CD4-positive, alpha-beta T cell treated with Interleukin-4 for 4 hours (primary cell): ENCODE data around the gene COLEC11.

Source experiments
- DNase-seq: peaks from one replicate; pipeline ENCODE4 v3.0.0-alpha.2; 2020

COLEC11 gene

GRCh38 chr2:3585261-3586109, 9.4 kb upstream of the COLEC11 start:
- DNase-seq: no peak

DNA sequence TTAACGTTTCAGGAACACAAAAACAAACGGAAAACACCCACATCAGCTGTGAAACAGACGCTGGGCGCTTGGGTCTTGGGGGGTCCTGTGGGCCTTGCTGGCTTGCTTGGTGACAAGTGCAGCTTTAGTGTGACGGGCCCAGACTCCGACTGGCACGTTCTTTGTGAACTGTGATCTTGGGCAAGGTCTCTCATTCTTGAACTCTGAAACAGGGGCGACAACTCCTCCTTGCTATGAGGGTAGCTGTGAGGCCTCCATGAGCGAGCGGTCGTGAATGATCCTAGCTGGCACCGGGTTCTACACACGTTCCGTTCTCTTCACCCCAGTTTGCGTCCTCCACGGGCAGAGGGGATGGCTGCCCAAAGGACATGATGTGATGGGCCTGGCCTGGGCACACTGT, 8.7 kb upstream of the COLEC11 start:
- DNase-seq: no peak

DNA sequence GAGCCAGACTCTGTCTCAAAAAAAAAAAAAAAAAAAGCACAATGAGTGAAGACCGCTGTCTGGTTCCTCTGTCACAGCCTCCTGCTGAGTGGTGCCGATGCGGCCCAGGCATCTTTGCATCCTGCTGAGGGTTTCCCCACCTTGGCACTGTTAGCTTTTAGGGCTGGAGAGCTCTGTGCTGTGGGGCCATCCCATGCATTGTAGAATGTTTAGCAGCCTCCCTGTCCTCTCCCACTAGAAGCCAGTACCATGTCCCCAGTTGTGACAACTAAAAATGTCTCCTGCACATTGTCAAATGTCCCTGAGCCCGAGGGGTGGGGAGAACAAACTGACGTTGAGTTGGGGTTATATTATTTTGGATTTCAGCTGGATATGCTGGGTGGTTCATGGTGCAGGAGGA, 7.9 kb upstream of the COLEC11 start:
- no peak for DNase-seq

DNA sequence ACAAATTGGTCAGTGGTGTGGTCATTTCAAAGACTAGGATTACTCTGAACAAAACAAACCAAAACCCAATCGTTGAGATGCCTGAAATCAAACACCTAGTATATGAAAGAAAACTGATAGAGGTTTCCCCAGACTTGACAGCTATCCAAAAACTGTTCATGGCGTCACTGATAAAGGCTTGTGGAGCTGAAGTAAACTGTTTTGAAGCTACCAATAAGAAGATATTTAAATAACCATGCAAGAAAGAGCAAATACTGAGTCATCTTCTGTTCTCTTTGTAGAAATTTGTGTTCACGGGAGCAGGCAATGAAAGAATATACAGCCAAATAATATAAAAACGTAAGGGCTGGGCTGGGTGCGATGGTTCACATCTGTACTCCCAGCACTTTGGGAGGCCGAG, 7.5 kb upstream of the COLEC11 start:
- DNase-seq: no peak

GRCh38 chr2:3588084-3588483, 6.8 kb upstream of the COLEC11 start:
- no peak for DNase-seq

DNA sequence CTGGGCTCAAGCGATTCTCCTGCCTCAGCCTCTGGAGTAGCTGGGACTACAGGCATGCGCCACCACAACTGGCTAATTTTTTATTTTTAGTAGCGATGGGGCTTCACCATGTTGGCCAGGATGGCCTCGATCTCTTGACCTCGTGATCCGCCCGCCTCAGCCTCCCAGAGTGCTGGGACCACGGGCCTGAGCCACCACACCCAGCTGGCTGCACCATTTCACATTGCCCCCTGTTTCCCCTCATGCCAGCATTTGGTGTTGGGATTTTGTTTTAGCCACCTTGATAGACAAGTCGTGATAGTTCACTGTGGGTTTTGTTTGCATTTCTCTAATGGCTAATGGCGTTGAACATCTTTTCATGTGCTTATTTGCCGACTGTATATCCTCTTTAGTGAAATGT, 5.8 kb upstream of the COLEC11 start:
- no peak for DNase-seq

DNA sequence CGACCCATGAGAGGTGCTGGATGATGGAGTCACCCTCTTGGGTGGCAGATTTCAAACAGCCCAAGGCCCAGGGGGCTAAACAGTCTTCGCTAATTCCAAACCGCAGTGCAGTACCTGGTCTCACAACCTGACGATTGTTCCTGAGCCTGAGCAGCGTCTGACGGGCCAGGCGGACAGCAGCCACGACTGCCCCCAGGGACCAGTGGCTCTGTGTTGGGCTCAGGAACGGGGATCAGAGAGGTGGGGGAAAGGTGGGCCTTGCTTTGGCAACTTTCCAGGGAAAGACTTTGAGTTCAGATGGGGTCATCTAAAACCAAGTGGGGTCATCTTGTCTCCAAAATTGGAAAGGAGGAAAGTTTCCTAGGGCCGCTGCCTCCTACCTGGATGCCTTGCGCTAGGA, 492 bp downstream of the COLEC11 start:
- DNase-seq: no peak

GRCh38 chr2:3595985-3596384, 1.1 kb downstream of the COLEC11 start:
- DNase-seq: no peak

DNA sequence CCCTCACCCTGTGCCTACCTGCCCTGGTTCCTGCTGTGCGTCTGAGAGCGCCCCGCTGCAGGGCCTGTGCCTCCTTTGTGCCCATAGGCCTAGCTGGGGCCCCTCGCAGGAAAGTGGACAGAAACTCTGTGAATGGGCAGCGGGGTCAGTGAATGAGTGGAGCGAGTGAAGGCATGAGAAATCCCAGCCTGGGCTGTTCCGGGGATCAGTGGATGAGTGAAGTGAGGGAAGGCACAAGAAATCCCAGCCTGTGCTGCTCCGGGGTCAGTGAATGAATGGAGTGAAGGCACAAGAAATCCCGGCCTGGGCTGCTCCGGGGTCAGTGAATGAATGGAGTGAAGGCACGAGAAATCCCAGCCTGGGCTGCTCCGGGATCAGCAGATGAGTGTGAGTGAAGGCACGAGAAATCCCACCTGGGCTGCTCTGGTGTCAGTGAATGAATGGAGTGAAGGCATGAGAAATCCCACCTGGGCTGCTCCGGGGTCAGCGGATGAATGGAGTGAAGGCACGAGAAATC, 2.0 kb downstream of the COLEC11 start:
- no peak for DNase-seq

DNA sequence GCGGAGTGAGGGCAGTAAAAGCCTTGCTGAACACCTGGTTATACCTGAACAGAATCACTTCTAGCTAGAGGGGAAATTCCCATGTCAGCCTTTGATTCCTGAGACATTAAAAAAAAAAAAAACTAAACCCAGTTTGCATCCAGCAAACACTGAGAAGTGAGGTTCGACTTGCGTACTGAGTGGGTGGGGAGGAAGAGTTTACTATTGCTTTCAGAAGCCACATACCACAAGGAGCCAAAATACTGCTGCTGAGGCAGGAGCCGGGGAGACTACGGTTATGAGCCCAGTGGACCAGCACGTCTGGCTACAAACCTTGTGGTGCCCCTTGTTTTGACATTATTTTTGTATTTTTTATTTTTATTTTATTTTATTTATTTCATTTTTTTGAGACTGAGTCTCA, 2.7 kb downstream of the COLEC11 start:
- DNase-seq: no peak

DNA sequence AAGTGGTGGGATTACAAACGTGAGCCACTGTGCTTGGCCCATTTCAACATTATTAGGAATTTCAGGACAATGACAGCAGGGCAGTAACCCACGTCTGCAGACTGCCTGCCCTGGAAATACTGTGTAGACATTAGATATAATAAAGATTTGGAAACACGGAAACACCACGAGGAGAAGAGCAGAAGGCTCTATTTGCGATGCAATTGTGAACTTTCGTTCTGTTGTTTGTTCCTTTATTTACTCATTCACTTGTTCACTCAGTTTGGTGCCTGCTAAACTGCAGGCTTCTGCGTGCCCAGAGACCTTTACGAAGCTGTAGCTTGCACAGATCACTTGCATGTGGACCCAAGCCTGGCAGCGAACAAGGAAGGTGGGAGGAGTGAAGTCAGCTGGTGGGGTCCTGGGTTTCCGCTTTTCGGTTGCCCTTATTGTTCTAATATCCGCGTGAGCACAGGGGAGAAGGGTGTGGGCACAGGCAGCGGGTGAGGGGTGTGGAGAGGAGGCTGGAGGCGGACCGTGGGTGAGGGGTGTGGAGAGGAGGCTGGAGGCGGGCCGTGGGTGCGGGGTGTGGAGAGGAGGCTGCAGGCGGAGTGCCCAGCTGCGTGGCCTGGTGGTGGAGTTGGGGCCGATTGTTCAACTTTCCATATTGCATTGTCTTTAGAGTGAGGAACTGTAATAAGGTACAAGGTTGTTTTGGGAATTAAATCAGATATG, 3.4 kb downstream of the COLEC11 start:
- DNase-seq: no peak

- DNase-seq: no peak
Measured at GRCh38 chr2:3598912-3599854, 4.3 kb downstream of the COLEC11 start.

- no peak for DNase-seq
Measured at GRCh38 chr2:3600256-3600855, 5.4 kb downstream of the COLEC11 start.

GRCh38 chr2:3601561-3602271, 6.8 kb downstream of the COLEC11 start:
- DNase-seq: no peak

DNA sequence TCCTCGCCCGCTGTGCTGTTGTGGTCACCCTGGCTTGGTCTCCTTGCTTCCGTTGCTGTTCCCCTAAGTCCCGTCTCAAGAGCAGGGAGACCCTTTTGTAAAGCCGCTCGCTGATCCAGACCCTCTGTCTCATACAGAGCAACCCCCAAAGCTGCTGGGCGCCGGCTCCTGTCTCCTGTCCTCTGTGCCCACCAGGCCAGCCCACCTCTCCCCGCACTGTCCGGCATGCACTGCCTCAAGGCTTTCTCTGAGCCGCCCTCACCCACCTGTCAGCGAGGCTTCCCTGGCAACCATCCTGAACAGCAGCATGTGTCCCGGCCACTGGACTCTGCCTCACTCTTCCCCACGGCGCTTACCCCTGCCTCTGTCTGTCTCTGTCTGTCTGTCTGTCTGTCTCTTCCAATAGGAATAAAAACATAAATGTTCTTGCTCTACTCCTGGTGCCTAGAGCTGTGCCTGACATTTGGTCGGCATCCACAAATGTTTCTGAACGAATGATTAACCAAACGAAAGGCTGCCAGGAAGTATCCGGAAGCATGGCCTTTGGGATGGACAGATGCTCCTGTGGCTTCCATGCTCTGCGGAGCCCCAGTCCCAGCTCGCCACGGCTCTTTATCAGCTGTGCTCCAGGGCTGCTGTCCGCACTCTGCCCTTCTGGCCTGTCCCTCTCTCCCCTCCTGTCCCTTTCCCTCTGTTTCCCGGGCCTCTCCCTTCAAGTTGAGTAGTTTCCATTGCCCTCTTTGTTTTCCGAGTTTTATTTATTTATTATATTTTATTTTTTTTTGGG, 7.8 kb downstream of the COLEC11 start:
- no peak for DNase-seq

GRCh38 chr2:3603536-3604206, 8.8 kb downstream of the COLEC11 start:
- DNase-seq: no peak

GRCh38 chr2:3604207-3604877, 9.4 kb downstream of the COLEC11 start:
- no peak for DNase-seq

- peak; percentile 52 for DNase-seq
Measured at GRCh38 chr2:3604991-3605961, 10.4 kb downstream of the COLEC11 start.

GRCh38 chr2:3606028-3606369, 11.1 kb downstream of the COLEC11 start:
- DNase-seq: no peak
